Colon (tissue), 2 donors: ENCODE measurements around the gene LIFR.

Source experiments
- FAIRE-seq: peaks from 2 replicates; lab custom pipeline; 2012; peaks lifted over from hg19 to GRCh38; lab: Jason Lieb, UNC
- donor health status: control.
- donor health status: control.

Gene LIFR

GRCh38 chr5:38441453-38442246, 114.8 kb downstream of the LIFR start:
- no peak for FAIRE-seq

DNA sequence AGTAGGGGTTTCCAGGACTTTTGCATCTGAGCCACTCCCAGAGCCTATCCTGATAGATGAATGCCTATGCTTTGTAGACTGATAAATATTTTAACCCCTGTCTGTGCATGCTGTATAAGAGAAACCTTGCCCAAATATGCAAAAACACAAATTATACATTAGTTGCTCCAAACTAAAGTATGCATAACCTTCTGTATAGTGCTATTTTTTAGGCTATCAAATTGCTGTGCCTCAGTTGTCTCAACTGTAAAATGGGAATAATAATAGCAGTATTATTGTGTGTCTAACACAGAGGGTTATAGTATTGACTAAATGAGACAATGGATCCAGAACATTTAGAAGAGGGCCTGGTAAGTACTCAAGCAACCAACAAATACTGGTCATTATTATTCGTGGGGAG, 117.7 kb downstream of the LIFR start:
- FAIRE-seq, result no peak

GRCh38 chr5:38434966-38435705, 121.3 kb downstream of the LIFR start:
- FAIRE-seq, result no peak

DNA sequence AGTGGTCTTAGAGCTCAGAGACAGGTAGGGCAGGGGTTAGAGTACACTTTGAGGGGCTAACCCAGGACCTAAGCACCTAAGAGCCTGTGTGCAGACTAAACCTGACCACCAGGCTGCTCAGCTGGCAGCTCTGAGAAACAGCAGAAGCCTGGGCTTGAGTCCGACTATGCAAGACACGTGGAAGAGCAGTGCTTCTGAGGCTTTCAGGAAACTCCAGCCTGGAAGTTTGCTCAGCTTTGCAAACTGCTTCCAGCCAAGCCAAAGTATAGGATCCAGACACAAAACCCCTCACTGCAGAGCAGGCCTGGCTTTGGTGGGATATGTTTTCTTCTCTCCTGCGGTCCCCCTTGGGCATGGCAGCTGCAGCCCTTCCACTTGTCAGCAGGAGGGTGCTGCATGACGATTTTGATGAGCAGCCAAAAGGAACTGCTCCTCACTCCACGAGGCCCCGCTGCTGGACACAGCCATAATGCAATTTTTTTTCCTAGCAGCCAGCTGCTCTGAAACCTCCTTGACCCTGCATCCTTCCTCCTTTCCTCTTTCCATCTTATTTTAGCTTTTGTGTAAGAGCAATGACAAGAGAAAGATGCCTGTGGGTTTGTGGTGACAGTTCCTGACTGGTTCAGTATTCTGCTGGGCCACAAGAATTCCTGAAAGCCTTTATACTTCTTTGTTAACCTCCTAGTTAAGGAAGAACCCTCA, 123.1 kb downstream of the LIFR start:
- no peak for FAIRE-seq

DNA sequence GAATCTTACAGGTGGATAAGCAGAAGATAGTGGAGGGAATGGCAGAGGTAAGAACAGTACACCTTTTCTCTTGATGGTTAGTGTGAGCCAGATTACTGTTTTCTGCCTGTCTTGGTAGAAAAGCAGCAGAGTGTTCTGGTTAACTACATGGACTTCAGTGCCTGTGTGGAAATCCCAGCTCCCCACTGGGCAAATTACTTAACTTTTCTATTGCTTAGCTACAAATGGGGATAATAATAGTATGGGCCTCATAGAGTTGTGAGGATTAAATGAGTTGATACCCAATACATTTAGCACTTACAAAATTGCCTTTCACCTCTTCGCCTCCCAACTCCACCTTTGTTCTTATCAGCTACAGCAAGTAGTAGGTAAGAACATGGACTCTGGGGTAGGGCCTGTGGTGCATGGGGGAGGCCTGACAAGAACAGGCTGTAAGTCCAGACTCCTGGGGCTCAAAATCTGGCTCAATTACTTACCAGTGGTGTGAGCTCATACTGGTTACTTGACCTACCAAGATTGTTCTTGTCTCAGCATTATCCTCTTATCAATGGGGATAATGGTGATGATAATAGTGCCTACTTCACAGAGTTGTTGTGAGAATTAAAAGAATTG, 125.1 kb downstream of the LIFR start:
- FAIRE-seq, result no peak

DNA sequence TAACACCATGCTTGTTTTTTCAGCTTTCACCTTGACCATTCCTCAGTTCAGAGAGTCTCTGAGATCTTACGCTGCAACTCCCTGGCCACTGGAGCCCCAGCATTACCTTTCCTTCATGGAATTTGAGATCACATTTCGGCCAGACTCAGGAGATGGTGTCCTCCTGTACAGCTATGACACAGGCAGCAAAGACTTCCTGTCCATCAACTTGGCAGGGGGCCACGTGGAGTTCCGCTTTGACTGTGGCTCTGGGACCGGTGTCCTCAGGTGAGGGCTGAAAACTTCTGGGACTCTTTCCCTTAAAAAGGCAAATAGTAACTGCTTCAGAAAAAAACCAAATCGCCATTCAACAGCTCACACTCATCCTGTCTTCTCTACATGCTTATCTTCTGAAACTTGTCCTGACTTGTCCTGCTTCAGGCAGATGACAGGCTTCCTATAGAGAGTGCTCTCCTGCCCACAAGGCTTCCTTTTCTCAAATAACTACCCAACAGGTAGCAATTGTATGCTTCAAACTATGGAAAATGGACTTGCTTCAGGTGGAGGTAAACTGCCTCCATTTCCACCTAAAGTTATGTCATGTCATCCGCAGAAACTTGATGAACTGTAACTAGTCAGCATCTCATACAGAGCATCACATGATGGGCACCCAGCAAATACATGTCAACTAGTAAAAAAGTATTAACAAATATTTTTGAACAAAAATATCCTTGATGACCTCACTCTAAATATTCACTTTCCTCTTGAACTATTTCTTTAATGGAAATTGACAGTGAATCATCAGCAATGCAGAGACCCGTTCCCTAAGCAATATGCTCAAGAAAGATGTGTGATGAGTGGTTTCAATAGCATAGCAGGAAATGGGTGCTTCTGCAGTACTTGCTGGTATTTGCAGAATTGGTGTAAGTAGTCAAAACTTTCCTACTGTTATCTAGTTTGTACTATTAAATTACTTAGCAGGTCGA, 129.2 kb downstream of the LIFR start:
- FAIRE-seq, result no peak

DNA sequence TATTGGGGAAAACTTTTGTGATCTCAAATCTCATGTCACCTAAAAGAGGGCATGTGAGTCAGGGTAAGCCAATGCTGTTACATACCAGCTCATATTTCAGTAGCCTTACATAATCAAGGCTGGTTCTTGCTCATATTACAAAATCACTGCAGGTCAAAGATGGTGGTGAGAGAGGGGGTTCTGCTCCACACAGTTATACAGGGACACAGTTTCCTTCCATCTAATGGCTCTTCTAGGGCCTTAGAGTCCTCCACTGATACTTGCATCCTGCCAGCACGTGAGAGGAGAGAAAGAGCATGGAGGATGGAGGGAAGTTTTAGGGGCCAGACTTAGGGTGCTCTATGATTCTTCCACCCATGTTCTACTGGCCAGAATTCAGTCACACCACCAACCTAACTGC, 130.0 kb downstream of the LIFR start:
- no peak for FAIRE-seq
